GDM1 (cell line): ENCODE results near the gene MAN2A2.
"Not testable (repeated sequence)": the region's sequence is repeated elsewhere in the genome, so short reads cannot be mapped to it uniquely, and the experiment has no call there.

Source experiments
- DNase-seq: peaks from one replicate; lab custom pipeline; 2025; lab: John Stamatoyannopoulos, UW

MAN2A2 gene

GRCh38 chr15:90921887-90922286, 18.8 kb downstream of the MAN2A2 start:
- no peak for DNase-seq

- not testable (repeated sequence) for DNase-seq
Observed at GRCh38 chr15:90922712-90923322, 19.7 kb downstream of the MAN2A2 start.

GRCh38 chr15:90924375-90924774, 21.3 kb downstream of the MAN2A2 start:
- DNase-seq = no peak

GRCh38 chr15:90926766-90927165, 23.7 kb downstream of the MAN2A2 start:
- DNase-seq = not testable (repeated sequence)

GRCh38 chr15:90928106-90928505, 25.0 kb downstream of the MAN2A2 start:
- not testable (repeated sequence) for DNase-seq

- DNase-seq = no peak
Observed at GRCh38 chr15:90929246-90930019, 26.3 kb downstream of the MAN2A2 start.

- no peak for DNase-seq
Observed at GRCh38 chr15:90930861-90931574, 27.9 kb downstream of the MAN2A2 start.

GRCh38 chr15:90931575-90931827, 28.4 kb downstream of the MAN2A2 start:
- no peak for DNase-seq

- DNase-seq = peak; percentile 79
Observed at GRCh38 chr15:90931828-90932659, 28.9 kb downstream of the MAN2A2 start, which contains the start of gene HDDC3. Gene HDDC3 (minus strand): TSS chr15:90932549. CDS start chr15:90932540, 9 bp downstream.

GRCh38 chr15:90932660-90932991, 29.5 kb downstream of the MAN2A2 start:
- no peak for DNase-seq

GRCh38 chr15:90933301-90933700, 30.2 kb downstream of the MAN2A2 start:
- DNase-seq = no peak

GRCh38 chr15:90934256-90934948, 31.3 kb downstream of the MAN2A2 start:
- peak; percentile 67 for DNase-seq

- DNase-seq = peak; percentile 77
Observed at GRCh38 chr15:90934949-90935751, 32.0 kb downstream of the MAN2A2 start, which contains the start of gene UNC45A. Gene UNC45A (plus strand): TSS chr15:90935285. CDS start chr15:90935325, 40 bp downstream.

GRCh38 chr15:90936823-90937222, 33.7 kb downstream of the MAN2A2 start:
- no peak for DNase-seq

GRCh38 chr15:90938261-90938660, 35.2 kb downstream of the MAN2A2 start:
- DNase-seq = no peak

- no peak for DNase-seq
Observed at GRCh38 chr15:90939756-90940155, 36.7 kb downstream of the MAN2A2 start.

GRCh38 chr15:90941038-90941437, 37.9 kb downstream of the MAN2A2 start:
- no peak for DNase-seq

- no peak for DNase-seq
Observed at GRCh38 chr15:90942354-90943120, 39.4 kb downstream of the MAN2A2 start.

- no peak for DNase-seq
Observed at GRCh38 chr15:90945091-90945490, 42.0 kb downstream of the MAN2A2 start.

- no peak for DNase-seq
Observed at GRCh38 chr15:90946538-90946937, 43.4 kb downstream of the MAN2A2 start.
